Suprapubic skin (tissue), 4 donors: ENCODE data around the gene DPH7. TPM values are rescaled to one million over a fixed set of nuclear protein-coding genes. Genes with fewer than 3 reads are reported as not detected.

ENCODE experiments used
- DNase-seq, 2 donors: peaks; one replicate each; pipeline ENCODE4 v3.0.0-alpha.2; 2019; ENCODE audit warnings: low spot score in 2 of 2
- H3K27ac ChIP-seq: fragments of 200-600 bp; sonication (generic); one replicate; pipeline ENCODE4 v1.5.1; 2019
- H3K27me3 ChIP-seq: fragments of 200-600 bp; sonication (generic); one replicate; pipeline ENCODE4 v1.5.1; 2019
- H3K36me3 ChIP-seq: fragments of 200-600 bp; sonication (generic); one replicate; pipeline ENCODE4 v1.5.1; 2019
- H3K4me1 ChIP-seq: fragments of 200-600 bp; sonication (generic); one replicate; pipeline ENCODE4 v1.5.1; 2019
- H3K4me3 ChIP-seq: fragments of 200-600 bp; sonication (generic); one replicate; pipeline ENCODE4 v1.5.1; 2019; ENCODE audit warnings: mild to moderate bottlenecking
- H3K9me3 ChIP-seq: fragments of 200-600 bp; sonication (generic); one replicate; pipeline ENCODE4 v1.5.1; 2019
- CTCF ChIP-seq, 2 donors: fragments of 200-600 bp in 1 of 2; fragments of 450-650 bp in 1 of 2; sonication (generic) in 1 of 2; IDR thresholded peaks; one replicate each; pipeline ENCODE4 v1.5.1; 2016 to 2019; ENCODE audit warnings: antibody characterized with exemption in 2 of 2, mild to moderate bottlenecking in 1 of 2, moderate library complexity in 1 of 2
- EP300 ChIP-seq: sonication (generic); formaldehyde crosslinking; IDR thresholded peaks from one replicate; pipeline ENCODE4 v1.6.1; 2017; ENCODE audit warnings: antibody characterized with exemption
- POLR2A ChIP-seq, 2 donors: fragments of 450-650 bp; IDR thresholded peaks; one replicate each; pipeline ENCODE4 v1.6.1; 2017; ENCODE audit warnings: antibody characterized with exemption in 2 of 2, mild to moderate bottlenecking in 2 of 2, moderate library complexity in 2 of 2
- POLR2AphosphoS5 ChIP-seq, 3 donors: sonication (generic); formaldehyde crosslinking; IDR thresholded peaks; one replicate each; pipeline ENCODE4 v1.6.1; 2017; ENCODE audit warnings: antibody characterized with exemption in 3 of 3
- WGBS: methylation state at CpG from one replicate; pipeline ENCODE4 v1.1.5; 2018; 5-methylcytosine and 5-hydroxymethylcytosine counted together
- total RNA-seq, 4 donors: library from RNA; depleted of rRNA; stranded (reverse); fragments of >200 nt; gene quantifications; one replicate each; pipeline ENCODE4 v1.1.0, GENCODE V29; 2016

DPH7 gene
- total RNA-seq, 4 donors from 2014 or later: 26.8 to 64.8 (median 34.1) TPM

- peaks cover 47% of the 10 kb centered on the region for H3K4me1 ChIP-seq
- 62% methylated on average over 17 of the region's 23 CpGs for WGBS
- H3K27ac ChIP-seq: peak overlapping the region; percentile 92
- H3K4me3 ChIP-seq: peak overlapping the region; percentile 95
- H3K36me3 ChIP-seq: peaks cover 5% of the 10 kb centered on the region
- no peaks in the 10 kb centered on the region for H3K27me3 ChIP-seq
- DNase-seq: peak in 1 of 2 donors; percentile 85
- TF ChIP-seq EP300 (no peak), CTCF (IDR thresholded peaks at IDR 0.05) (no peak), POLR2A (IDR thresholded peaks at IDR 0.05) (no peak), POLR2AphosphoS5 (IDR thresholded peaks at IDR 0.05) (no peak)
- H3K9me3 ChIP-seq: no peaks in the 10 kb centered on the region
Observed at GRCh38 chr9:137547687-137548543, 30.8 kb downstream of the DPH7 start.

DNA sequence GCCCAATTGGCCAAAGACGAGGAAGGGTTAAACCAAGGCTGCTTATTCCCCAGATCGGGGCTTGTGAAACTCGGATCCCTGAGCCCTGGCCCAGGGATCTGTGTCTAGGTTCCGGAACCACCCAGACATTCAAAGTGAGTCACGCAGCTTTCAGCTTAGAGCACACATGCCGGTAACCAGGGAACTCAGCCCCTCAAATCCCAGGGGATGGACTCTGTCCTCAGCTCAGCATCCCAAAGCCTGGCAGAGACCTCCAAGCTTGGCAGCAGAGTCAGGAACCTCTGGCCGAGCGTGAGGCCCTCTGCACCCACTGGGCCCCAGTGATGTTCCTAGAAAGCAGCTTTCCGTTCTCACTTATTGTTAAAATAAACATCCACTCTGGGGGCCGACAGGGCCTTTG is 33.6 kb downstream of the DPH7 start:
- Histone ChIP-seq H3K4me1 (peaks cover 34% of the 10 kb centered on the region), H3K27ac (peak overlapping the region; percentile 79), H3K27me3 (no peaks in the 10 kb centered on the region), H3K9me3 (no peaks in the 10 kb centered on the region), H3K4me3 (no peak overlapping the region), H3K36me3 (peaks cover 19% of the 10 kb centered on the region)
- DNase-seq: peak; percentile 85 to 86
- WGBS: 84% methylated on average over 9 of the region's 10 CpGs
- no peak for TF ChIP-seq EP300
- no peak for TF ChIP-seq POLR2AphosphoS5 (IDR thresholded peaks at IDR 0.05)
- TF ChIP-seq POLR2A (IDR thresholded peaks at IDR 0.05): no peak
- no peak for TF ChIP-seq CTCF (IDR thresholded peaks at IDR 0.05)

DNA sequence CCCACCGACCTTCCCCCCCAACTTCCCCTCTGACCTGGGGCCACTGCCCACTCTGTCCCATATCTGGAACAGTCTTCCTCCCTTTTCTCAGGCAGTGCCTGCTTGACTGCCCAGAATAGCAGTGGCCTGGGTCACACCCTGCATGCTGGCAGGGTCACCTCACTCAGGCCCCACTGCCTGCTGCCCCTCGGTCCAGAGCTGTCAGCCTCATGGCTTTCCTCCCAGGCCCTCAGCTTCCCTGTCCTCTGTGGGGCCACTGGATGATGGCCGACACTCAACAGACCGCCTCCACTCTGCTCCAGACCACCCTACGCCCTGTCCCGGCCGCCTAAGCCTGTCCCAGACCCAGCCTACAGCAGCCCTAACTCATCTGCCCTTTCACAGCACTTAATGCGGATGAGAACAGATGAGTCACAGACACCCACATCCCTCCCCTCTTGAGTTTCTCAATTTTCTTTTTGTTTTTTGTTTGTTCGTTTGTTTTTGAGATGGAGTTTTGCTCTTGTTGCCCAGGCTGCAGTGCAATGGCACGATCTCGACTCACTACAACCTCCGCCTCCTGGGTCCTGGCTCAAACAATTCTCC is 34.5 kb downstream of the DPH7 start:
- Histone ChIP-seq H3K36me3 (peaks cover 27% of the 10 kb centered on the region), H3K9me3 (no peaks in the 10 kb centered on the region), H3K27me3 (no peaks in the 10 kb centered on the region), H3K27ac (peak overlapping the region; percentile 79), H3K4me1 (peaks cover 26% of the 10 kb centered on the region), H3K4me3 (peak overlapping the region; percentile 11)
- DNase-seq: no peak
- TF ChIP-seq EP300 (no peak), POLR2AphosphoS5 (IDR thresholded peaks at IDR 0.05) (no peak), CTCF (IDR thresholded peaks at IDR 0.05) (no peak), POLR2A (IDR thresholded peaks at IDR 0.05) (no peak)
- WGBS: 77% methylated on average over 12 of the region's 12 CpGs

GRCh38 chr9:137543237-137543963 is 35.3 kb downstream of the DPH7 start:
- Histone ChIP-seq H3K4me3 (no peak overlapping the region), H3K36me3 (peaks cover 30% of the 10 kb centered on the region), H3K4me1 (peaks cover 18% of the 10 kb centered on the region), H3K9me3 (no peaks in the 10 kb centered on the region), H3K27me3 (no peaks in the 10 kb centered on the region), H3K27ac (peak overlapping the region; percentile 79)
- WGBS: 93% methylated on average over 9 of the region's 25 CpGs
- no peak for DNase-seq
- no peak for TF ChIP-seq POLR2AphosphoS5 (IDR thresholded peaks at IDR 0.05)
- TF ChIP-seq POLR2A (IDR thresholded peaks at IDR 0.05): no peak
- no peak for TF ChIP-seq EP300
- TF ChIP-seq CTCF (IDR thresholded peaks at IDR 0.05): no peak

- no peak for TF ChIP-seq EP300
- no peak for TF ChIP-seq POLR2A (IDR thresholded peaks at IDR 0.05)
- no peak for TF ChIP-seq POLR2AphosphoS5 (IDR thresholded peaks at IDR 0.05)
- no peak for TF ChIP-seq CTCF (IDR thresholded peaks at IDR 0.05)
- Histone ChIP-seq H3K9me3 (no peaks in the 10 kb centered on the region), H3K4me3 (no peak overlapping the region), H3K27me3 (no peaks in the 10 kb centered on the region), H3K27ac (no peak overlapping the region), H3K4me1 (peaks cover 10% of the 10 kb centered on the region), H3K36me3 (peaks cover 36% of the 10 kb centered on the region)
- 94% methylated on average over 19 of the region's 20 CpGs for WGBS
- DNase-seq: no peak
Observed at GRCh38 chr9:137542486-137542885, 36.2 kb downstream of the DPH7 start.
